Hematopoietic multipotent progenitor cell treated with erythropoietin and hydrocortisone succinate and interleukin-3 and kit ligand, for 6 days (in vitro differentiated cells): ENCODE data around the gene DGCR8.

Experiments
- DNase-seq: peaks from one replicate; pipeline ENCODE4 v3.0.0-alpha.2; 2015

DGCR8 gene

GRCh38 chr22:20079745-20080444 is at the start of gene DGCR8:
DGCR8 (plus strand) TSS chr22:20080241; CDS start chr22:20085964, 5,723 bp downstream.
- peak; percentile 88 for DNase-seq

GRCh38 chr22:20031732-20032406 is 48.2 kb upstream of the DGCR8 start:
- no peak for DNase-seq

GRCh38 chr22:20032407-20032991 is 47.5 kb upstream of the DGCR8 start:
- DNase-seq, result no peak

- no peak for DNase-seq
Measured at GRCh38 chr22:20033045-20033706, 46.9 kb upstream of the DGCR8 start.

- no peak for DNase-seq
Measured at GRCh38 chr22:20034143-20034542, 45.9 kb upstream of the DGCR8 start.

GRCh38 chr22:20035375-20036083 is 44.5 kb upstream of the DGCR8 start:
- no peak for DNase-seq

GRCh38 chr22:20036084-20036482 is 44.0 kb upstream of the DGCR8 start:
- no peak for DNase-seq

GRCh38 chr22:20036535-20037392 is 43.3 kb upstream of the DGCR8 start:
- DNase-seq, result no peak

- no peak for DNase-seq
Measured at GRCh38 chr22:20037419-20037818, 42.6 kb upstream of the DGCR8 start.

GRCh38 chr22:20038574-20038973 is 41.5 kb upstream of the DGCR8 start:
- DNase-seq, result no peak

- DNase-seq, result no peak
Measured at GRCh38 chr22:20039683-20040325, 40.2 kb upstream of the DGCR8 start.

- no peak for DNase-seq
Measured at GRCh38 chr22:20040327-20041200, 39.5 kb upstream of the DGCR8 start.

GRCh38 chr22:20043057-20043996 is 36.7 kb upstream of the DGCR8 start:
- DNase-seq, result no peak

- no peak for DNase-seq
Measured at GRCh38 chr22:20043997-20044342, 36.1 kb upstream of the DGCR8 start.

GRCh38 chr22:20044495-20045151 is 35.4 kb upstream of the DGCR8 start:
- DNase-seq, result no peak

- no peak for DNase-seq
Measured at GRCh38 chr22:20046730-20047129, 33.3 kb upstream of the DGCR8 start.

- no peak for DNase-seq
Measured at GRCh38 chr22:20051927-20052308, 28.1 kb upstream of the DGCR8 start.

- no peak for DNase-seq
Measured at GRCh38 chr22:20052309-20053259, 27.5 kb upstream of the DGCR8 start.
